ENCODE results near the gene SFXN3.

DNA sequence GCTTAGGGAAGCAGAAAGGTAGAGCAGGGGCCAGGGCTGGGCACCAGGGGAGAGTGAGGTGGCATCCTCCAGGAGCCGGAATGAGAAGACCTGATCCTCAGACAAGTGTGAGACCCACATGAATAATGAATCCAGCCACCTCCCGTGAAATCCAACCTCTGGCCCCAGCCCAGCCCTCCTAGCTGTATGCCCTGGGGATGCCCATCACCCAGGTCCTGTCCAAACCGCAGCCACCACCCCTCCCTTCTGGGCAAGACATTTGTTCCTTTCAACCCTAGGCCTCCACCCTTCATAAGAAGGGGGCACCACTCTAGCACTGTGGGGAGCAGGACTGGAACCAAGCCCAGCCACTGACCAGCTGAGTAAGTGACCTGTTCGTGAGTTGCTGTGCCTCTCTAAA lies 9.8 kb upstream of the SFXN3 start:
- TF ChIP-seq, protein P1, sequence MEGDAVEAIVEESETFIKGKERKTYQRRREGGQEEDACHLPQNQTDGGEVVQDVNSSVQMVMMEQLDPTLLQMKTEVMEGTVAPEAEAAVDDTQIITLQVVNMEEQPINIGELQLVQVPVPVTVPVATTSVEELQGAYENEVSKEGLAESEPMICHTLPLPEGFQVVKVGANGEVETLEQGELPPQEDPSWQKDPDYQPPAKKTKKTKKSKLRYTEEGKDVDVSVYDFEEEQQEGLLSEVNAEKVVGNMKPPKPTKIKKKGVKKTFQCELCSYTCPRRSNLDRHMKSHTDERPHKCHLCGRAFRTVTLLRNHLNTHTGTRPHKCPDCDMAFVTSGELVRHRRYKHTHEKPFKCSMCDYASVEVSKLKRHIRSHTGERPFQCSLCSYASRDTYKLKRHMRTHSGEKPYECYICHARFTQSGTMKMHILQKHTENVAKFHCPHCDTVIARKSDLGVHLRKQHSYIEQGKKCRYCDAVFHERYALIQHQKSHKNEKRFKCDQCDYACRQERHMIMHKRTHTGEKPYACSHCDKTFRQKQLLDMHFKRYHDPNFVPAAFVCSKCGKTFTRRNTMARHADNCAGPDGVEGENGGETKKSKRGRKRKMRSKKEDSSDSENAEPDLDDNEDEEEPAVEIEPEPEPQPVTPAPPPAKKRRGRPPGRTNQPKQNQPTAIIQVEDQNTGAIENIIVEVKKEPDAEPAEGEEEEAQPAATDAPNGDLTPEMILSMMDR (IDR thresholded peaks at IDR 0.05) = no peak
- no peak for TF ChIP-seq POLR2A (IDR thresholded peaks at IDR 0.05)
